Aorta (tissue), 5 donors: ENCODE results near the gene SHROOM3. TPM values are rescaled to one million over a fixed set of nuclear protein-coding genes. Genes with fewer than 3 reads are reported as not detected.
A peak's percentile ranks its signal among the peaks of the same experiment; 100 is the strongest.

Experiments used
- ATAC-seq: fragments of 200-7000 bp; cut with Tn5 transposase; one replicate; pipeline ENCODE4 v1.9.1; 2022; ENCODE audit warnings: moderate library complexity; ENCODE audit not compliant: low FRiP score
- DNase-seq, 2 donors: peaks; one replicate each; pipeline ENCODE4 v3.0.0-alpha.2; 2020
- H3K27ac ChIP-seq, 2 donors: one replicate each; pipeline ENCODE4 v1.5.1; 2013; ENCODE audit warnings: low read length in 2 of 2, mild to moderate bottlenecking in 2 of 2, moderate library complexity in 2 of 2, control low read depth in 1 of 2, inconsistent platforms in 1 of 2, low read depth in 1 of 2
- H3K27me3 ChIP-seq, 2 donors: one replicate each; pipeline ENCODE4 v1.6.1; 2013; ENCODE audit warnings: control low read depth in 1 of 2, low read length in 1 of 2, mild to moderate bottlenecking in 1 of 2, moderate library complexity in 1 of 2; ENCODE audit not compliant: insufficient read depth in 2 of 2, control insufficient read depth in 1 of 2
- H3K36me3 ChIP-seq, 2 donors: one replicate each; pipeline ENCODE4 v1.6.1; 2013; ENCODE audit warnings: control low read depth in 1 of 2, low read length in 1 of 2, mild to moderate bottlenecking in 1 of 2; ENCODE audit not compliant: insufficient read depth in 2 of 2, control insufficient read depth in 1 of 2
- H3K4me1 ChIP-seq, 2 donors: one replicate each; pipeline ENCODE4 v1.6.1; 2013; ENCODE audit warnings: low read length in 2 of 2, control low read depth in 1 of 2, mild to moderate bottlenecking in 1 of 2, moderate library complexity in 1 of 2; ENCODE audit not compliant: insufficient read depth in 2 of 2, control insufficient read depth in 1 of 2
- H3K4me3 ChIP-seq, 2 donors: one replicate each; pipeline ENCODE4 v1.5.1; 2013; ENCODE audit warnings: low read length in 2 of 2, control low read depth in 1 of 2, mild to moderate bottlenecking in 1 of 2
- H3K9me3 ChIP-seq: one replicate; pipeline ENCODE4 v1.6.1; 2013; ENCODE audit warnings: mild to moderate bottlenecking, low read length; ENCODE audit not compliant: control insufficient read depth
- WGBS, 2 donors: extraction: QIAGEN DNeasy Blood & Tissue Kit; methylation state at CpG; one replicate each; pipeline ENCODE4 v1.1.7; 2013; 5-methylcytosine and 5-hydroxymethylcytosine counted together
- intact Hi-C, 2 donors: fragments of 100-400 bp; cut with DNase I; formaldehyde crosslinking; loops; one replicate each; pipeline versions ENCODE4 v1.14.2 to v1.15.0; 2022
- polyA plus RNA-seq, 2 donors: library from polyadenylated mRNA; stranded (reverse); fragments of 200-250 nt; gene quantifications; one replicate each; pipeline ENCODE4 v1.2.3, GENCODE V29; 2013
- total RNA-seq, 2 donors: library from RNA; stranded (reverse); fragmentation: NEBNext Ultra II Directional; extraction: Animal tissue kit (Norgen Biotek cat#: 25700); gene quantifications; one replicate each; pipeline ENCODE4 v1.2.1, GENCODE V29; 2021
- donor health status: healthy with polysubstance abuse.
- donor health status: Bipolar disorder and iron deficiency.
- donor health status: DM: no; HTN: no; CAD: no.
- donor health status: DM: no; HTN: no; CAD: no.
- donor health status: DM: yes; HTN: yes; CAD: no.

Gene SHROOM3
- total and polyA plus RNA-seq, 4 donors, result 14.1 to 173 (median 32.8) TPM

GRCh38 chr4:76581077-76581962, 146.3 kb downstream of the SHROOM3 start:
- ATAC-seq (no peak), DNase-seq (no peak)
- H3K27me3 ChIP-seq, result no peaks in the 10 kb centered on the region
- 96 to 97% methylated on average over 4 of the region's 4 CpGs for WGBS, 2 donors
- peaks cover 0 to 4% of the 10 kb centered on the region in 2 donors for H3K4me1 ChIP-seq
- H3K4me3 ChIP-seq, result no peak overlapping the region
- H3K36me3 ChIP-seq, result no peaks in the 10 kb centered on the region
- H3K9me3 ChIP-seq, result no peaks in the 10 kb centered on the region
- no peak overlapping the region for H3K27ac ChIP-seq
- intact Hi-C loops, result loop anchor here in 1 of 2 donors (10.0 kb wide), 2 partner anchors 67 to 163 kb away; no protein-coding TSS in a partner anchor

GRCh38 chr4:76582074-76582816, 147.2 kb downstream of the SHROOM3 start:
- H3K4me3 ChIP-seq, result no peak overlapping the region
- ATAC-seq, result no peak
- DNase-seq, result no peak
- no peaks in the 10 kb centered on the region for H3K36me3 ChIP-seq
- WGBS, 2 donors, result 95 to 97% methylated on average over 2 of the region's 2 CpGs
- no peak overlapping the region for H3K27ac ChIP-seq
- intact Hi-C loops, result loop anchor here in 1 of 2 donors (10.0 kb wide), 2 partner anchors 67 to 163 kb away; no protein-coding TSS in a partner anchor
- peaks cover 0 to 4% of the 10 kb centered on the region in 2 donors for H3K4me1 ChIP-seq
- no peaks in the 10 kb centered on the region for H3K9me3 ChIP-seq
- H3K27me3 ChIP-seq, result no peaks in the 10 kb centered on the region

- no peak overlapping the region for H3K27ac ChIP-seq
- DNase-seq, result no peak
- H3K27me3 ChIP-seq, result no peaks in the 10 kb centered on the region
- H3K9me3 ChIP-seq, result no peaks in the 10 kb centered on the region
- ATAC-seq, result no peak
- no peaks in the 10 kb centered on the region for H3K36me3 ChIP-seq
- no peak overlapping the region for H3K4me3 ChIP-seq
- peaks cover 0 to 4% of the 10 kb centered on the region in 2 donors for H3K4me1 ChIP-seq
- 95 to 96% methylated on average over 3 of the region's 3 CpGs for WGBS, 2 donors
- intact Hi-C loops, result loop anchor here in 1 of 2 donors (10.0 kb wide), 2 partner anchors 68 to 162 kb away; no protein-coding TSS in a partner anchor
These were observed 147.7 kb downstream of the SHROOM3 start for GRCh38 chr4:76582817-76583087.

- Histone ChIP-seq H3K4me3 (no peak overlapping the region), H3K27ac (peak overlapping the region in 1 of 2 donors; percentile 83), H3K4me1 (peaks cover 0 to 5% of the 10 kb centered on the region in 2 donors), H3K9me3 (no peaks in the 10 kb centered on the region), H3K36me3 (no peaks in the 10 kb centered on the region), H3K27me3 (no peaks in the 10 kb centered on the region)
- no peak for DNase-seq
- intact Hi-C loops, result loop anchor here (5.0 to 10.0 kb wide), 3 partner anchors 57 to 160 kb away; no protein-coding TSS in a partner anchor
- no peak for ATAC-seq
- 68 to 71% methylated on average over 9 of the region's 9 CpGs for whole genome bisulfite sequencing, 2 donors
These were observed 149.5 kb downstream of the SHROOM3 start for GRCh38 chr4:76584241-76585152.

GRCh38 chr4:76585272-76585671, 150.2 kb downstream of the SHROOM3 start:
- WGBS, 2 donors, result 23 to 27% methylated on average over 5 of the region's 5 CpGs
- no peaks in the 10 kb centered on the region for H3K27me3 ChIP-seq
- H3K4me3 ChIP-seq, result peak overlapping the region; percentile 76 to 81
- H3K27ac ChIP-seq, result peak overlapping the region; percentile 85 to 92
- no peaks in the 10 kb centered on the region for H3K9me3 ChIP-seq
- intact Hi-C loops, result loop anchor here (5.0 to 10.0 kb wide), 3 partner anchors 58 to 160 kb away; no protein-coding TSS in a partner anchor
- DNase-seq, result no peak
- H3K36me3 ChIP-seq, result no peaks in the 10 kb centered on the region
- peaks cover 0 to 6% of the 10 kb centered on the region in 2 donors for H3K4me1 ChIP-seq
- no peak for ATAC-seq

GRCh38 chr4:76585897-76586360, 150.9 kb downstream of the SHROOM3 start:
- intact Hi-C loops, result loop anchor here (5.0 to 10.0 kb wide), 3 partner anchors 59 to 159 kb away; no protein-coding TSS in a partner anchor
- ATAC-seq (peak; percentile 79), DNase-seq (peak; percentile 80 to 91)
- 3 to 4% methylated on average over 28 of the region's 28 CpGs for WGBS, 2 donors
- Histone ChIP-seq H3K27ac (peak overlapping the region; percentile 92 to 95), H3K4me3 (peak overlapping the region; percentile 76 to 81), H3K4me1 (peaks cover 0 to 6% of the 10 kb centered on the region in 2 donors), H3K27me3 (no peaks in the 10 kb centered on the region), H3K36me3 (no peaks in the 10 kb centered on the region), H3K9me3 (no peaks in the 10 kb centered on the region)

GRCh38 chr4:76588274-76588673, 153.2 kb downstream of the SHROOM3 start:
- no peaks in the 10 kb centered on the region for H3K9me3 ChIP-seq
- peak overlapping the region; percentile 3 to 16 for H3K4me3 ChIP-seq
- DNase-seq (no peak), ATAC-seq (no peak)
- 9 to 16% methylated on average over 2 of the region's 2 CpGs for WGBS, 2 donors
- no peaks in the 10 kb centered on the region for H3K36me3 ChIP-seq
- intact Hi-C loops, result loop anchor here (5.0 to 10.0 kb wide), 3 partner anchors 61 to 157 kb away; no protein-coding TSS in a partner anchor
- peak overlapping the region; percentile 80 to 96 for H3K27ac ChIP-seq
- peaks cover 5 to 6% of the 10 kb centered on the region in 2 donors for H3K4me1 ChIP-seq
- H3K27me3 ChIP-seq, result no peaks in the 10 kb centered on the region
